Measurements from ENCODE around the gene QKI.

The QKI gene

DNA sequence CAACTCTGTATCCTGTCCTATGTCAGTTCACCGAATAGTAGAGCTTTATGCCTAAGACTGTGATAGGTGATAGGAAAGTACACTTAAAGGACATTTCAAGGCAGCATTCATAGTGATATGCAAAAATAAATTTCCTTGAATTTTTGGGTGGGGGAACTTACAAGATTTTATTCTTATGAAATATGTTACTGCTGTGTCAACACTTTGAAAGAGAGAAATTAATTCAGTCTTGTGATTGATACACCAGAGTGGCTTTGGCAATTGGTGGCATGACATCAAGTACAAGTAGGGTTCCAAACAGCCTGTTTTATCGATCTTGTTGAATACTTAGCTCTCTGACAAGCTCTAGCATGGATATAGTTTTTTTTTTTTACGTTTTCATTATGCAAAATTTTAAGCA is 72.3 kb downstream of the QKI start:
- no peak for DNase-seq (ENCODE audit: low read depth)

DNA sequence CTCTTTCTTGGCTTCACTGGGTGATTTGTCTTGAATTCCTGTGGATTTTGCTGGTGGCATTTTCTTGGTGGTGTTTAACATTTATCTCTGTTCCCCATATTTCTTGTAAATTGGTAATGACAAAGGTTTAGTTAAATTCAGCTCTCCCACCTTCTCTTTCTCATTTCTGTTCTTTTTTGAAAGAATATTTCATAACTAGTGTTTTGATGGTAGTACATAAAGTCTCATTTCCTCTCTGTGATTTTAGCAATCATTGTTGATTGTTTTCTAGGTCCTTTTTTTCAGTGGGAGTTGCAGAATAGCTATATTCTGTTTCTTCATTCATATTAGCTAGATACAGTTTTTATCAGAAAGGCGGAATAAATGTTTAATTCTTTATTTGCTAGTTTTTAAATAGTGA is 73.1 kb downstream of the QKI start:
- no peak for DNase-seq (ENCODE audit: low read depth)

DNA sequence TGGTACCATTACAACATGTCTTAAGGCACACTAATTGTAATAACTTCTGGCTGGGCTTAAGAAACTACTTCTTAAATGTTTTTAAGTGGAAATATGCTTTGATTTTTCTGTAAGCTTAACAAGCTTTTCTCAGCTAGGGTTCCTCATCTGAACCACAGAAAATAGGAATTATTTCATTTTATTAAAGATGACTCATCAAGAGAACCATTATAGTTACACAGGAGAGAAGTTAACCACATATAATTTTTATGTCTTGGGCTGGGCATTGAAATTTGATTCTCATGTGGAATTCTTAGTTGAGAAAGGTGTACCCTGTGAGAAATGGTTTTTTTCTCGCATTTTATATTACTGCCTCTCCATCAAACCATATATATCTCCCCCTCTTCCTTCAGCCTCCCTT is 75.1 kb downstream of the QKI start:
- no peak for DNase-seq (ENCODE audit: low read depth)

DNA sequence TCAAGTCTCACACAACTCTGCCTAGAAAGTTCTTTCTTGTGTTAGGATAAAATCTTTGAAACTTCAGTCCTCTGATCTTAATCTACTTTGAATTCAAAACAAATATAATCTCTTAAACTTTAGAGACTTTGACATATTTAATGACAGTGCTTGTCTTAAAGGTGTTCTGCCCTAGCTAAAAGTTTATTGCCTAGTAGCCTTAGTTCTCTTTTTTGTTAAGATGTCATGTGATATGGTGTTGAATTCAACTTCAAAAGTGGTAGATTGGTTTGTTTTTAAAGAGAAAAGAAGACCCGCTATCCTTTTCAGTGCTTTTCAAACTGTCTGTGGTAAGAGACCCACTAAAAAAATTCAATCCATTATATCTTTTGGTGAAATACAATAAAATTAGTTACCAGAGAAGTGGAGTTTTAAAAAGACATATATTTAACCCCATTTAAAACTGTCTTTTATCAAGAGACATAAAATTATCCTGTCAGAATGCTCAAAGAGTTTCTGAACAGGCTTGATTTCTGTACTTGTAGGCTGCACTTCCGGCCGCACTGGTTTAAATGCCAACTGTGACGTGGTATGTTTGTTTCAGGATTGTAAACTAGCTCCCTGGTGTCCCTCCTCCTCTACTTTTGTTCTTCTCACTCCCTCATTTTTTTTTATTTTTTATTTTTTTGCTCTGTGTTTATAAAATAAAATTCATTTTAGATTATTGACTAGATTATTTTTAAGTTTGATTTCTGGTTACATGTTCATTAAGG is 76.5 kb downstream of the QKI start:
- no peak for DNase-seq (ENCODE audit: low read depth)

DNA sequence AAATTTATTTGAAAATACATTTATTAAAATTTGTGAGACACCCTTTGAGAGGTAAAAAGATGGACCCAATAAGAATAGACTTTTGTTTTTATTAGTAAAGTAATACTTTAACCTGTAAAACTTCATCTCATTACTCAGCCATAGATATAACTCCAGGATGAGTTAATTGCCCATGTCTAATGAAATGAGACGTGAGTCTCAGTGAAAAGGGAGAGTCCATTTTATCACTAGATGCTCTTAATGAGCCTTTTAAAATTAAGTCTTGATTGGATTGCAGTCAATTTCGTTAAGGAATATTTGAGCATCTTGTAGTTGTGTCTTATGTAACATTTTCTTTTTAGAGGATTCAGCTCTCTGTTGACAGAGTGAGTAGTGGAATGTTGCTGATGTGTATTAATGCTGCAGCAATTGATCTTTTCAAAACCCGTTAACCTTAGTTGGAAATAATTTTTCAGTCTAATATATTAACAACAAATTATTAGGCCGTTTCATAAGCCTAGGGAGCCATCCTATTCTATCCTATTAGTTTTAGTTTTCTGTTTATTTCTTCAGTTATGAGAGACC is 77.3 kb downstream of the QKI start:
- DNase-seq (ENCODE audit: low read depth): no peak

DNA sequence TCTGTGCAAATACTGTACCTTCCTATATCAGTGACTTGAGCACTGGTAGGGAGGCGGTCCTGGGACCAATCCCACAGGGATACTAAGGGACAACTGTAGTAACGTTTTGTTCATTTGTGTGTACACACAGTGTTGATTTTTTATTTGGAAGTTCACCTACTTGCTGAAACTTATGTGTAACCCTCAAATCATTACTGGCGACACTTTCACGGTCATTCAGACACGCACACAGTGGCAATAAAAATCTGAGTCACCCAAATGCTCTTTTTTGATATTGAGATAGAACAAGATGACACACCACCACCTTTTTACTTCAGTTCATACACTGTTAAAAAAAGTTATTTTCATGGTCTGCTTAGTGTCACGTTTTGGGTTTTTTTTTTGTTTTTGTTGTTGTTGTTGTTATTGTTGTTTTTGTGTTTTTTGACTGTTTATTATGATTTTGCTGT is 79.8 kb downstream of the QKI start:
- DNase-seq (ENCODE audit: low read depth): no peak

DNA sequence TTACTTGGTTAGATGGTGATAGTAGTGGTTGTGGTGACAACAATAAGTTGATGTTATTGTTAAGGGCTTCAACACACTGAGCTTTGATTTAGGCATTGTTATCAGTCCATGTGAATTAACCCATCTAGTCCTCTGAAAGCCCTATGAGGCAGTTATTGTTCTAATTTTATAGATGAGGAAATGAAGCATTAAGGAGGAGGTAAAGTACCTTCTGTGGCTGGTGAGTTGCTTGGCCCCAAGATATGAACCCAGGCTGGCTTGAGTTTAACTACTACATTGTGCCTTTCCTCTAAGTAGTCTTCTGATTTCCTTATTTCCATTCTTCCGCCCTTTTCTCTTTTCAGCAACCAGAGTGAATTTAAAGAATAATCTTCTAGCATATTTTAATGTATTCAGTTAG is 81.7 kb downstream of the QKI start:
- DNase-seq (ENCODE audit: low read depth): no peak

DNA sequence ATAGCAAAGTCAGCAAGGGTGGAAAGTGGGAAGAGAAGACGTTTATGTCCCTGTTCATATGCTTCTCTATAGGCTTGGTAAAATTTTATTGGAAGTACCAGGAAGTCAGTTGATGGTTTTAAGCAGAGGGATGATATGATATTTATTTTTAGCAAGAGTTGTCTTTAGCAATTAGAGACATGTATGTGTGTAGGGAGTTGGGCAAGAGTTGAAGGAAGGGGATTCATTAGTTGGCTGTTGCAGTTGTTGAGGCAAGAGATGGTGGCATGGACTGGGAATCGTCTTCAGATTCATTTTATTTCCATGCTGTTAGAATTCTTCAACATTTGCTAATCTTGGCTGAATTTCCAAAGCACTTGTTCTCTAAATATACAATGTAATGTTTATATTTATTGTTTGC is 85.6 kb downstream of the QKI start:
- no peak for DNase-seq (ENCODE audit: low read depth)

DNA sequence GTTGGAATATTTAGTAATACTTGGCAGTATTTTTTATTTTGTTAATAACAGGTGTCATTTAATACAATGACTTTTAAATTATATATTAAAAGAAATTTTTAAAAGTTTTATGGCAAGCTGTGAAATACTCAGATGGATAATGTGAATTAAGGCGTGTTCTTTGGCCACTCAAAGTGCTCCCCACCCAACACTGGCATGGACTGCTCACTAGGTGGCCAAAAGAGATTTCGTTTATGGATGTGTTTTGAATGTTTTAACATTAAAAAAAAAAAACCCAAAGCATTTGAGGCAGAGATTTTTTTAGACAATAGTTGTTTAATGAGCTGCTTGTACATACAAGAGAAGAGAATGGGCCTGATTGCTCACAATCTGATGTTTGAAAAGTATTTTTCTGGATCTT is 86.5 kb downstream of the QKI start:
- DNase-seq (ENCODE audit: low read depth): no peak

DNA sequence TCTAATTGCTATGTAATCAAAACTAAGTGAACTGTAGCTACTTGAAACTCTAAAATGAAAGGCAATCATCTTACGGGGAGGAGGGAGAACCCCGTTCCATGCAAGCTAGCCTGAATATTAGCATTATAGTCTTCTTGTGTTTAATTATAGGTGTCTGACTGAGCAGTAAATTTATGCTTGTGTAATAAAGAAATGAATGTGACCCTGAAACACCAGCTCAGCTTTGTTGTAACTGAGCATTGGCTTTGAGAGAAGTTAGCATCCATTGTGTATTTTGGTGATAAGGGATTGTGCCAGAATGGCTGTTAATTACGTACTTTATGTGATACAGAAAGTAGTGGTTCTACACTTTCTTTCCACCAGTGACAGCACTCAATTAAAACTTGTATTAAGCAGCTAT is 86.9 kb downstream of the QKI start:
- DNase-seq (ENCODE audit: low read depth): no peak

DNA sequence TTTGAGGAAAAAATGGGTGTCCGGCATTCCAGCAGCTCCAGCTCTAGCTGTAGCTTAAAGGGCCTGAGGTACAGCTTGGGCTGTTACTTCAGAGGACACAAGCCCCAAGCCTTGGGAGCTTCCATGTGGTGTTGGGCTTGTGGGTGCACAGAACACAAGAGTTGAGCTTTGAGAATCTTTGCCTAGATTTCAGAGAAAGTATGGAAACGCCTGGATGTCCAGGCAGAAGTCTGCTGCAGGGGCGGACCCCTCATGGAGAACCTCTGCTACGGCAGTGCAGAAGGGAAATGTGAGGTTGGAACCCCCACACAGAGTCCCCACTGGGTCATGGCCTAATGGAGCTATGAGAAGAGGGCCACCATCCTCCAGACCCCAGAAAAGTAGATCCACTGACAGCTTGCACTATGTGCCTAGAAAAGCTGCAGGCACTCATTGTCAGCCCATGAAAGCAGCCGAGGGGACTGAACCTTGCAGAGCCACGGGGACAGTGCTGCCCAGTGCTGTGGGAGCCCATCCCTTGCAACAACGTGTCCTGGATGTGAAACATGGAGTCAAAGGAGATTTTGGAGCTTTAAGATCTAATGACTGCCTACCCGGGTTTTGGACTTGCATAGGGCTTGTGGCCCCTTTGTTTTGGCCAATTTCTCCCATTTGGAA is 90.6 kb downstream of the QKI start:
- DNase-seq (ENCODE audit: low read depth): no peak

DNA sequence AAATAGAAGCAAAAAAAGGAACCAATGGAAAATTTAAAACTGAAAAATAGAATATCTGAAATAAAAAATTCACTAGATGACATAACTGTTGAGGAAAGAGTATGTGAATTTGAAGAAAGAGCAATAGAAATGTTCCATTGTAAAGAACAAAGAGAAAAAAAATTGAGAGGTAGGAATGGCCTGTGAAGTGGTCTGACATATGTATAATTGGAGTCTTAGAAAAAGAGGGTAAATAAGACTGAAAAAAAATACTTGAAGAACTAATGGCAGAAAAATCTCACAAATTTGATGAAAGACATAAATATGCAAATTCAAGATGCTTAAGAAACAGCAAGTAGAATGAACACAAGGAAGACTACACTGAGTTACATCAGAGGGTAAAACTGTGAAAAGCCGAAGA is 93.4 kb downstream of the QKI start:
- DNase-seq (ENCODE audit: low read depth): no peak

DNA sequence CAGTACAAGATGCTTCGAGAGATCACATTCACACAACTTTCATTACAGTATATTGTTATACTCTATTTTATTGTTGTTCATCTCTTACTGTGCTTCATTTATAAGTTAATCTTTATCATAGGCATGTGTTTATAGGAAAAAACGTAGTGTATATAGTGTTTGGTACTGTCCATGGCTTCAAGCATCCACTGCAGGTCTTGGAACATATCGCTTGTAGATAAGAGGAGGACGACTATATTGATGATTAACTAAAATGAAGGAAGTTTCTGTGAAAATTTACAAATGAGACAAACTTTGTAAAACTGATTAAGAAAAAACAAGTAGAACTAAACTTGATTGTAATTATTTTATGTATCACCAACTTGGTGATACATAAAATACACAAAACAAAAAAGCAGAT is 98.5 kb downstream of the QKI start:
- DNase-seq (ENCODE audit: low read depth): no peak

DNA sequence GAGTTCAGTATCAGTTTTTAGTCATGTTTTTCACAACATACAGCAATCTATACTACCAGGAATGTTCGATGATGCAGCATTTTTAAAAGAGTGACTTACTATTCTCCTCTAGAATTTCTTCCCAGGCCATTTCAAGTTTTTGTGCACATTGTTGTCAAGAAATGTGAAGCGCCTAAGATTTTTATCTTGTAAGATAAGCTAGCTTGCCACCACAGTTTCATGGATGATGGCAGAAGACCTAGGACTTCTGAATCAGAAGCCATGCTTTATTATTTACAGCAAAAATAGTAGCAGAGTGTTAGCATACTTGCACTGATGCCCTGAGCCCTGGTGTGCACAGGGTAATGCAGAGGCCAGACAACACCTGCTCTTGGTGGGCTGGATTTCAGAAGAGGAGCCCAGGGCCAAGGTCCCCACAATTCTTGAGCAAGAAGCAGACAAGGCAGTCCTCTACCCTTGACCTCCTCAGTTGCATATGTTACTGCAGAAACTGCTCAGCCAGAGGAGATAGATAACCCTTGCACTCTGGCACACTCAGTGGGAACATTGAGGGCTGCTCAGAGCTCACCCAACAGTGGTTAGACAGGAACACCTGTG is 99.2 kb downstream of the QKI start:
- no peak for DNase-seq (ENCODE audit: low read depth)

DNA sequence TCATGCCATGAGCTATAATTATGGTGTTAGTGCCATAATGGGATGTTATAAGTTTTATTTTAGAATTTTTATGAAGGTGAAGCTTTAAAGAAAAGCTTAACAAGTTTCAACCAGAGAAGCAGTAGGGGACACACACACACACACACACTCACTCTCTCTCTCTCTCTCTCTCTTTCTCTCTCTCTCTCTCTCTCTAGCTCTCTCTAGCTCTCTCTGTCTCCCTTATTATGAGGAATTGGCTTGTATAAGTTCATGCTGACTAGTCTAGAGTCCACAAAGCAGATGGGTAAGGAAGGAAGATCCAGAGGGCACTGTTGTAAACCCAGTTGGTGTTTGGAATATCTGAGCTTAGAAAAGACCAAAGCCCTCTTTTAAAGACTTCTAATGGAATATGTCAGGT is 102.4 kb downstream of the QKI start:
- DNase-seq (ENCODE audit: low read depth): no peak

DNA sequence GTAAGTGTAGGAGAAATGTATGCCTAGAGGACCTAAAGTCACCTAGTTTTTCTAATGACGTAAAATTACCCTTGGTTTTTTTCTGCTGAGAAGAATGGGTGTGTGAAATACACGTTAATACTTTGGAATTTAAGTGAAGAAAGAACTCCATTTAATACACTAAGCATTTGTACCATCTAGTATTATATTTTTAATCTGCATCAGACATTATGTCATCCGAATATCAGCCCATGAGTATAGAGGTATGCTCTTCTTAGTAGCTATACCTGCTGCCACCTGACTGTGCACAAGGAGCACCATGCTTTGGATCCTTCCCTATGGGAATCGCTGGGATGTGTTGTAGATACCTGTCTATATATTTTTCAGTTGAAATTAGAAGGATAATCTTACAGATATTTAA is 106.4 kb downstream of the QKI start:
- no peak for DNase-seq (ENCODE audit: low read depth)

DNA sequence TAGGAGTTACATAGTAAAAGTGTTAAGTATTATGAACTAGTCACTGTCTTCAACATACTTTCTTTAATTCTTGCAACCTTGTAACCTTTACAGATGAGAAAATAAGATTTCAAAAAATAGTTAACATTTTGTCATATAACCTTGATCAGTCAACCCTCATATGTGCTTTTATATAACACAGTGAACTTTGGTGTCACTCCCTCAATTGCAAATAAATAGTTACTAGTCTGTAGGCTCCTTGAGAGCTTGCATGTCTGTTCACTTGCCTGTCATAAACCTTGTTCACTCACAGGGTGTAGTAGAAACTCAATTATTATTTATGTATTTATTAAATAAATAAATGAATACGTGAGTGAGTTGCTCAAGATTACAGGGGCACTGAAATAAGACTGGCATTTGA is 107.5 kb downstream of the QKI start:
- DNase-seq (ENCODE audit: low read depth): no peak

DNA sequence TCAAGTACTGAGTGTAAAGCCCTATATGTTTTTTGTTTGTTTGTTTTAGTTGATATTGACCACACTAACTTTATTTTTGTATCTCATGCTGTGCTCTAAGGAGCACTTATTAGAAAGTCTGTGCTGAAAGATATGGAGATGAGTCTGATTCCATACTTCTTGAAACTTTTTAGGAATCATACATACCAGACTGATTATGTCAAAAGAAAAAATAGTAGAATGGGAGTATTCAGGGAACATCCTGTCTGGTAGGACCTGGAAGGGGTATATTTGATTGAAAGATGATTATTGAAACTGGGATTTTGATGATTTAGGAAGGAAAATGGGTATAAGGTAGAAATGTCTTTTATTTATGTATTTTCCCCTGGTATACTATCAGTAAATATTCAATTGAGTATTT is 111.4 kb downstream of the QKI start:
- DNase-seq (ENCODE audit: low read depth): no peak

DNA sequence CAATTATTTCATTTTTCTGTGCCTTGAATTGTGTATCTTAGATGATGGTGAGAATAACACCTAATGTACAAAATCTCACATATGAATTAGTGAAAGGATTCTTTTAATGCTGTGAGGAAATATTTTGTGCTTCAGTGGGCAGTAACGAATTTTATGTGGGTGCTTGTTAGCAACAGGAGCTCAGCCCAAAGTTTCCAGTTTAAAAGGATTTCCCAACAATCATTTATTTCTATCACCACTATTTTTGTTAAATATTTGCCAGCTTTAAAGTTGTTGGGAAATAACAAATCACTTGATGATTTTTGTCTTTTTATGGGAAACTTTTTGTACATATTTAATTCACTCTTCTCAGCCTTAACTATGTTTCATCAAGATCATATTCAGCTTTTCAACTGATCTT is 111.8 kb downstream of the QKI start:
- DNase-seq (ENCODE audit: low read depth): no peak

DNA sequence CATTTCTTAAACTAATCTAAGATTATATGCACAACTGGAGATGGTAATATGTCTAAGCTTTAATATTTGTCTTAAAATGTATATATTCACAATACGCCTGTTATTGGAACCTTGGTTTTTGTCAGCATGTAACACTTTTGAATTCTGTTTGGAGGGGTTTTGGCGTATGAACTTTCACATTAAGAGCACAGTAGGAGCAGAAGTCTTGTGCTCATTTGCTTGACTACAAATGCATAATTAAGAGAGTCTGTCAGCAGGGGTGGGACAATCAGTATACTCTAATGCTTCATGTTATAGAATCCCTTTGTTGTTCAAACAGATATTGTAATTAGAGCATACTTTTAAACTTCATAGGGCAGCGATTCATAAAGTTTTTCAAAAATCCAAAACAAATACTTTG is 112.8 kb downstream of the QKI start:
- no peak for DNase-seq (ENCODE audit: low read depth)

DNA sequence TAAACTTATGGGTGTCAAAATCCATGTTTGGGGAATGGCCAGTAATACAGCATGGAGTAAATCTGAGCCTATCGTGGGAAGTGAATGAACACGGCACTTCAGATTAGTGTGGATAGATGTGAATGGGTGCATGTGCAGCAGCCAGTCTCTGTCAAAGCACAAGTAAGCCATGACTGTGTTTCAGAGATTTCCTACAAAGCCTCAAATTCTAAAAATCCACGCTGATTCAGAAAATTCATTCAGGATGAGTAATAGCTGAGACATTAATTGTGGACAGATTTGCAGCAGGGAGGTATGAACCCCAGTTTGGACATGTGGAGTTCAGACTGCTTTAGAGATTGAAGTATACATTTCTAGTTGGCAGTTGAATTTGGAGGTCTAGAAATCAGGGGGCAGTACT is 115.1 kb downstream of the QKI start:
- DNase-seq (ENCODE audit: low read depth): peak; percentile 62

DNA sequence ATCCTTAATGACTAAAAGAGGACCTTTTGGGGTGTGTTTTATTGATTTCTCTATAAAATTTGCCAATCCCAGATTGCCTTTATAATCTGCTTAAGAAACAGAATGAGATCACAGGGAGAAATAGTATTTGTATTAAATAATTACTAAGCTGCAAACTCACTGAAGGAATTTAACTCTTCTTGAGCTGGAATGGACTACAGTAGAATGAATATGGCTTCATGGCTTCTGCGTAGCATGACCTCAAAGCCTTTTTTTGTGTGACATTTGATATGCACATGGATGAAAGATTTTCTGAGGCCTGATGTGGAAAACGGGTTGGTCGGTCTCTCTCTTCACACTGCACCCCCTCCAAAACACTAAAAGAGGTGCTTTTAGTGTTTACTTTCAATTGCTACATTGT is 115.9 kb downstream of the QKI start:
- no peak for DNase-seq (ENCODE audit: low read depth)

DNA sequence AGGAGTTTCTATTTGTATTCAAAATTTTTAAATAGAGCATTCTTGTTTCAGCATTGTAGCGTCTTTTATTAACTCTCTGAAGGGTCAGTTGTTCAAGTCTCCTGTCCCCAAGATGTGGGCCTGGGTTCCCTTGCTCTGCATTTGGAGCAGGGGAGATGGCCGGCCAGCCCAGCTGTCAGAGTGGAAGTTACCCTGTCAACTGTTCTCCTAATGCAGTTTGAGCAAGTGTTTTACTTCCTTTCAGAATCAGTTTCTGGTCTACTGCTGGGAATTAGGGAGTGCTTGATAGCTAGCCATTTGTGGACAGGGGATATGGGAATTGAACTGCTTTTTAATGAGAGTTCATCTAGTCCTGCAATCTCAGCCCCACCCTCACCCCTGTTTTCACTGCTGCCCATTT is 116.6 kb downstream of the QKI start:
- no peak for DNase-seq (ENCODE audit: low read depth)
